HG03575 (cell line): ENCODE data around the gene DENND4A.
"Not testable (repeated sequence)": the region's sequence is repeated elsewhere in the genome, so short reads cannot be mapped to it uniquely, and the experiment has no call there.

Experiments
- ATAC-seq: cut with Tn5 transposase; IDR thresholded peaks from one replicate; pipeline ENCODE4 v1.9.1; 2021; ENCODE audit not compliant: unreplicated experiment, insufficient number of reproducible peaks, low FRiP score; ENCODE audit errors: extremely low read depth

The DENND4A gene

GRCh38 chr15:65620833-65621232 lies 171.3 kb downstream of the DENND4A start:
- ATAC-seq: no peak

- no peak for ATAC-seq
Measured at GRCh38 chr15:65619626-65620290, 172.3 kb downstream of the DENND4A start.

- no peak for ATAC-seq
Measured at GRCh38 chr15:65618560-65619109, 173.5 kb downstream of the DENND4A start.

GRCh38 chr15:65615887-65616286 lies 176.2 kb downstream of the DENND4A start:
- not testable (repeated sequence) for ATAC-seq

GRCh38 chr15:65612949-65613744 lies 178.9 kb downstream of the DENND4A start:
- ATAC-seq: no peak

GRCh38 chr15:65612616-65612946 lies 179.5 kb downstream of the DENND4A start:
- no peak for ATAC-seq

GRCh38 chr15:65611888-65612615 lies 180.0 kb downstream of the DENND4A start:
- no peak for ATAC-seq

- ATAC-seq: peak; percentile 49
Measured at GRCh38 chr15:65610871-65611718, 181.0 kb downstream of the DENND4A start, which contains the start of gene INTS14. TSS of gene INTS14 (minus strand) at chr15:65611131. CDS start at chr15:65607380, 3,751 bp downstream.
